Stomach (tissue), 4 donors: ENCODE data around the gene TTC9C.

ENCODE experiments used
- CTCF ChIP-seq, 7 experiments: fragments of 450-650 bp in 4 of 7; fragments of 200-600 bp in 3 of 7; sonication (generic) in 3 of 7; IDR thresholded peaks; one replicate each; pipeline ENCODE4 v1.5.1; 2016 to 2019; ENCODE audit warnings: antibody characterized with exemption in 7 of 7, control low read depth in 2 of 7, mild to moderate bottlenecking in 1 of 7
- EP300 ChIP-seq: sonication (generic); formaldehyde crosslinking; IDR thresholded peaks from one replicate; pipeline ENCODE4 v1.6.1; 2017; ENCODE audit warnings: antibody characterized with exemption
- POLR2A ChIP-seq, 4 donors: fragments of 450-650 bp; IDR thresholded peaks; one replicate each; pipeline ENCODE4 v1.6.1; 2016; ENCODE audit warnings: antibody characterized with exemption in 4 of 4, control low read depth in 2 of 4, mild to moderate bottlenecking in 1 of 4, moderate library complexity in 1 of 4
- POLR2AphosphoS5 ChIP-seq, 3 donors: sonication (generic); formaldehyde crosslinking; IDR thresholded peaks; one replicate each; pipeline ENCODE4 v1.6.1; 2016; ENCODE audit warnings: antibody characterized with exemption in 3 of 3

- no peak for TF ChIP-seq EP300
- no peak for TF ChIP-seq CTCF (IDR thresholded peaks at IDR 0.05)
- no peak for TF ChIP-seq POLR2A (IDR thresholded peaks at IDR 0.05)
- TF ChIP-seq POLR2AphosphoS5 (IDR thresholded peaks at IDR 0.05), result no peak
These were observed 4.1 kb upstream of the TTC9C start for GRCh38 chr11:62724171-62724570.
